HG03064 (cell line): ENCODE results near the gene BLM.
"Not testable (repeated sequence)": the region's sequence is repeated elsewhere in the genome, so short reads cannot be mapped to it uniquely, and the experiment has no call there.

Experiments
- ATAC-seq: cut with Tn5 transposase; IDR thresholded peaks from one replicate; pipeline ENCODE4 v1.9.1; 2021; ENCODE audit warnings: low read depth; ENCODE audit not compliant: unreplicated experiment

The BLM gene

GRCh38 chr15:90818251-90819210, 101.4 kb downstream of the BLM start:
- ATAC-seq: peak; percentile 56

- ATAC-seq: no peak
These were observed 102.2 kb downstream of the BLM start for GRCh38 chr15:90819390-90819789.

- ATAC-seq: no peak
These were observed 102.7 kb downstream of the BLM start for GRCh38 chr15:90819850-90820249.

GRCh38 chr15:90820481-90820880, 103.3 kb downstream of the BLM start:
- ATAC-seq: no peak

- no peak for ATAC-seq
These were observed 105.2 kb downstream of the BLM start for GRCh38 chr15:90822204-90822955.

- ATAC-seq: no peak
These were observed 106.4 kb downstream of the BLM start for GRCh38 chr15:90823455-90823974.

- ATAC-seq: not testable (repeated sequence)
These were observed 108.2 kb downstream of the BLM start for GRCh38 chr15:90825115-90825899.

GRCh38 chr15:90826206-90826885, 109.2 kb downstream of the BLM start:
- ATAC-seq: not testable (repeated sequence)

GRCh38 chr15:90826886-90827435, 109.8 kb downstream of the BLM start:
- no peak for ATAC-seq

- ATAC-seq: no peak
These were observed 111.0 kb downstream of the BLM start for GRCh38 chr15:90828111-90828510.

- ATAC-seq: no peak
These were observed 112.0 kb downstream of the BLM start for GRCh38 chr15:90829126-90829525.

- ATAC-seq: no peak
These were observed 112.8 kb downstream of the BLM start for GRCh38 chr15:90829942-90830440.

GRCh38 chr15:90834626-90835025, 117.5 kb downstream of the BLM start:
- ATAC-seq: no peak

- ATAC-seq: no peak
These were observed 119.2 kb downstream of the BLM start for GRCh38 chr15:90836296-90836871.

- no peak for ATAC-seq
These were observed 119.9 kb downstream of the BLM start for GRCh38 chr15:90837094-90837493.

GRCh38 chr15:90838139-90838538, 121.0 kb downstream of the BLM start:
- ATAC-seq: no peak

- no peak for ATAC-seq
These were observed 121.4 kb downstream of the BLM start for GRCh38 chr15:90838544-90838943.

- ATAC-seq: peak; percentile 95
These were observed 122.3 kb downstream of the BLM start for GRCh38 chr15:90839187-90840071.
